GM19239 (cell line): ENCODE measurements around the gene CRIP2.

Source experiments
- DNase-seq: peaks from one replicate; pipeline ENCODE4 v3.0.0; 2011; ENCODE audit warnings: low spot score; ENCODE audit not compliant: insufficient read length
- FAIRE-seq: peaks from 2 replicates; lab custom pipeline; 2011; peaks lifted over from hg19 to GRCh38; lab: Jason Lieb, UNC

Gene CRIP2

DNA sequence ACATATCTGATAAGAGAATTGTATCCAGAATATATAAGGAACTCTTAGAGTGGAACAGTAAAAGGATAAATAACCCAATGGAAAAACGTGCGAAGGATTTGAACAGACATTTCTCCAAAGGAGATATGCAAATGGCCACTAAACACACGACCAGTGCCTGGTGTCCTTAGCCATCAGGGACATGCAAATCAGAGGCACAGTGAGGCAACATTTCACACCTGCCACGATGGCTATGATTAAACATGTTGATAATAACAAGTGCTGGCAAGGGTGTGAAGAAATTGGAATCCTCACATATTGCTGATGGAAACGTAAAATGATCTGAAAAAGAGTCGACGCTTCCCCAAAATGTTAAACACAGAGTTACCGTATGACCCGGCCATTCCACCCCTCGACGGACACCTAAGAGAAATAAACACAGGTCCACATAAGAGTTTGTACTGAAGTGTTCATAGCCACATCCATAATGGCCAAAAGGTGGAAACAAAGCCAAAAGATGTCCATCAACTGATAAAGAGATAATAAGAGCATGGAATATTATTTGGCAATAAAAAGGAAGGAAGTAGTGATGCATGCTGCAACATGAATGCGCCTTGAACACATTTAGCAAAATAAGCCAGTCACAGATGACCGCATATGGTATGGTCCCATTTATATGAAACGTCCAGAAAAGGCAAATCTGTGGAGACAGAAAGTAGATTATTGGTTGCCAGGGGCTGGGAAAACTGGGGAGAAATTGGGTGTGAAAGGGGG is 45.5 kb downstream of the CRIP2 start:
- no peak for DNase-seq
- no peak for FAIRE-seq

DNA sequence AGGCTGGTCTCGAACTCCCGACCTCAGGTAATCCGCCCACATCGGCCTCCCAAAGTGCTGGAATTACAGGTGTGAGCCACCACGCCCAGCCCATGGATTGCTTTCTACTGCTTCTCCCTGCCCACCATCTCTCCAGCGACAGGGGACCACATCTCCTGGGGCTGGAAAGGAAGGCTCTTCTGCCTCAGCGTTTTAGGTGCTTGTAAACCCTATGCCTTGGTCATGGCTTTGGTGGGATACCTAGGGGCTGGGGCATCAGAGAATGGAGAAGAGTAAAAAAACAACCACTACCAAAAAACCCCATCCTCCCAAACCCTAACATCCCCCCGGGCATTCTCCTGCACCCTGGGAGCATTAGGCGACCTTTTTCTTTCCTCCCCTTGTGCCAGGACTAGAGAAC is 50.7 kb downstream of the CRIP2 start:
- no peak for FAIRE-seq
- DNase-seq: no peak

DNA sequence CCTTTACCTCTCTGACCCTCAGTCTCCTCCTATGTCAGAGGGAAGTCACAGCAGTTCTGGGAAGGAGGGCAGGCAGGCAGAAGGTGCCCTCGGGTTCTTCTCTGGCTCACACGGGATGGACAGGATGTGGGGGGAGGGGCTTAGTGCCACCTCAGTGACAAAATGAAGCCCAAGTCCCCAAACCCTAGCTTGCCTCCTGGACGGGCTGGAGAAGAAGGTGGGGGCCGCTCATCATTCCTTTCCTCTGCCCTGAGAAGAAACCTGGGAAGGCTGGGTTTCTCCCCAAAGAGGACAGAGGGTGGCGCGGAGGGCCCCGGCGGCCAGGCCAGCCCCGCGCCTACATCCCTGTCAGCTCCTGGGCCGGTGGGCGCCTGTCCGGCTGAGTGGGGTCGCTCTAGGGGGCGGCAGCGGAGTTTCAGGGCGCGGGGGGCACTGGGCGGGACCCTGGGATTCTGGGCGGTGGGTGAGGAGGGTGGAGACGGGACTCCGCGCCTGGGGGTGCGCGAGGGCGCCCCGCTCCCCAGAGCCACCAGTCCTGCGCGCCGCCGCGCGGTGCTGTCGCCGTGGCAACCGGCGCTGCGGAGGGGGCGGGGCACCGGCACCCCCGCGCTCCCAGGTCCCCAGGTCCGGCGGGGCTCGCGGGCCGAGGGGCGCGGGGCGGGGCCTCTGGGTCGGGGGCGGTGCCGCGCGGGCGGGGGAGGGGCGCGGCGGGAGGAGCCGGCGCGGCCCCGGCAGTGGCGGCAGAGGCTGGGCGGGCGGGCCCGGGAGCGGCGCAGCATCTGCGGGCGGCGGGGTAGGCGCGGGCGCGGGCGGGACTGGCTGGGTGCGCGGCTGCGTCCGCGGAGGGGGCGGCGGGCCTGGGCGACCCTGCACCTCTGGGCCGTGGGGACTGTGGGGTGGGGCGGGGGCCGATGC is 51.5 kb downstream of the CRIP2 start, which contains the start of gene TMEM121:
Gene TMEM121, plus strand, starts transcription at position 723 of the 915 bp plus-strand sequence. CDS start 2,252 bp downstream, outside the sequence.
- FAIRE-seq (no peak), DNase-seq (no peak)

DNA sequence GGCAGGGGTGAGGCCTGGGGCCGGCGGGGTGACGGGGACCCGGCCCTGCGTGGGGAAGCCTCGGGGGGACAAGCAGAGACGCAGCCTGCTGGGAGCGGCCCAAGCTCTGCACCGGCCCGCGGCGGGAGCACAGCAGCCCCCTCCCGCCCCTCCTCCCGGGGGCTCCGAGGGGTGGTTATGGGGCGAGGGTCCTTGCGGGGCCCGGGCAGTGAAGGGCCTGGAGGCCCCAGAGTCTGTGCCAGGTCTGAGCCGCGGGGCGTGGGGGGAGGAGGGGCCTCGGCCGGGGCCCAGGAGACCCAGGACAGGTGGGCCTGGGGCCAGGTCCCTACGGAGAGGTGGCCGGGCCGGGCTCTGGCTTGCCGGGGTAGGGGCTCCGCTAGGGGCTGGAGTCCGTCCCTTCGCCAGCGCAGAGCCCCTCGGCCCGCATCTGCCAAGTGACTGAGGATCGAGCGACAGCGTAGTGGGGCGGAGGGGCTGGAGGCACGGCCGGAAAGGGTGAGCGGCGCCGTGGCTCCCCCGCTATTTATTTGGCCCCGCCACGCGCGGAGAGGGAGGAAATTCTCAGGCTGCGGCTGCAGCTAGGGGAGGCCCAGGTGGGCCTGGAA is 52.3 kb downstream of the CRIP2 start:
- FAIRE-seq (no peak), DNase-seq (no peak)

DNA sequence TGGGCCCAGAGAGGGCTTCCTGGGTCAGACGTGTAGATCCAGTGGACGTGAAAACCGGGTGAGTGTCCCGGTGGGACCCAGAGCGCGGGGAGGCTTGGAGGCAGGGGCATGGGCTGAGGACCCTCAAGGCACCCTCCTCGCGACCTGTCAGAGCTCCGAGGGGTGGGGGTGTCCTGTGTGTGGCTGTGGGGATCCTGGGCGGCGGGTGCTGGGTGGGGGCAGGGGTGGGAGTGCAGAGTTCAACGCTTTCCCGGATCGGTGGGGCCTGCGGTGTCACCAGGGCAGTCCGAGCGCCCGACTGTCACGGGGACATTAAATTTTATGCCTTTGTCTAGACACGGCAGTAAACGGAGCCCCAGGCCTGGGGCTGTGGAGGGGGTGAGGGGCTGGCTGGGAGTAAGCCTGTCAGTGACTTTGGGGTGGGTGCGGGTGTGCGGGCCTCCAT is 52.8 kb downstream of the CRIP2 start:
- no peak for DNase-seq
- no peak for FAIRE-seq

DNA sequence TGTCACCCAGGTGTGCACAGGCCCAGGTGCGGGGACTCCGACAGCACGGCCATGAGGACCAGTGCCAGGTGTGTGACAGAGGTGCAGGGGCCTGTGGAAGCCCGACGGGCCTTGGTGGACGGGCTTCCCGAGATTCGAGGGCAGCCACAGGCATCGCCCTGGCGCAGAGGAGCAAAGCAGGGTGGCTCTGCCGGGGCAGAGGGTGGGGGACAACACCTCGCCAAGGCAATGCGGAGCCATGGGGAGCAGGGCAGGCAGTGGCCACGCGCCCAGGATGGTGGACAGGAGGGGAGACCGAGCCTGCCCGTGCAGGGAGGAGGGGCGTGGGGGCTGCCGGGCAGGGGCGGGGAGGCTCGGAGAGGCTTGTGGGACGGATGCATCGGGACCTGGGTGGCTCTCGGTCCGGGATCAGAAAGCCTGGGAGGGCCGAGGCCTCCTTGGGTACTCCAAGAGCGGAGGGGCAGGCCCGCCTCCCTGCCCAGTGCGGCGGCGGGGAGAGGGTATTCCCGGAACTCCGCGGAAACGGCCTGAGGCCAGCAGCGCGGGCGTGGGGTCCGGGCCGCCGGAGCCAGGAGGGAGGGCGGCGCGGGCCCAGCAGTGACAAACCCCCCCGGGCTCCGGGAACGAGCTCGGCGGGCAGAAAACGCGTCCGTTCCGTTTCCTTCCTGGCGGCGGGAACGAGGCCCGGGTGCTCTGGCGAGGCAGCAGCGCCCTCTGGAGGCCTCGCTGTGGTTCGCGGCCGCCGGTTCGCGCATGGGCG is 53.4 kb downstream of the CRIP2 start:
- DNase-seq (peak; percentile 99), FAIRE-seq (peak; percentile 52)

DNA sequence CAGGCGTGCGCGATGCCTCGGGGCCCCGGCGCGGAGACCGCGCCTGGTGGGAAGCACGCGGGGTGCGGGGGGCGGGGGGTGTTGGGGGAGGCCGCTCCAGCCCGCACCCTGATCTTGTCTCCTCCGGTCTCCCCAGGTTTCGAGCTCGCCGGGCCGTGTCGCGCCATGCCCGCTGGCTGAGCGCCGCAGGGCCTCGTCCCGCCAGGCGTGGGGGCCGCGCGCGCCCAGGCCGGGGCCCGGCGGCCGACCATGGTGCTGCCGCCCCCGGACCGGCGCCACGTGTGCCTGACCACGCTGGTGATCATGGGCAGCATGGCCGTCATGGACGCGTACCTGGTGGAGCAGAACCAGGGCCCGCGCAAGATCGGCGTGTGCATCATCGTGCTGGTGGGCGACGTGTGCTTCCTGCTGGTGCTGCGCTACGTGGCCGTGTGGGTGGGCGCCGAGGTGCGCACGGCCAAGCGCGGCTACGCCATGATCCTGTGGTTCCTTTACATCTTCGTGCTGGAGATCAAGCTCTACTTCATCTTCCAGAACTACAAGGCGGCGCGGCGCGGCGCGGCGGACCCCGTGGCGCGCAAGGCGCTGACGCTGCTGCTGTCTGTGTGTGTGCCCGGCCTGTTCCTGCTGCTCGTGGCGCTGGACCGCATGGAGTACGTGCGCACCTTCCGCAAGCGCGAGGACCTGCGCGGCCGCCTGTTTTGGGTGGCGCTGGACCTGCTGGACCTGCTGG is 54.1 kb downstream of the CRIP2 start:
- DNase-seq (no peak), FAIRE-seq (no peak)

DNA sequence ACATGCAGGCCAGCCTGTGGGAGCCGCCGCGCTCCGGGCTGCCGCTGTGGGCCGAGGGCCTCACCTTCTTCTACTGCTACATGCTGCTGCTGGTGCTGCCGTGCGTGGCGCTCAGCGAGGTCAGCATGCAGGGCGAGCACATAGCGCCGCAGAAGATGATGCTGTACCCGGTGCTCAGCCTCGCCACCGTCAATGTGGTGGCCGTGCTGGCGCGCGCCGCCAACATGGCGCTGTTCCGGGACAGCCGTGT is 54.6 kb downstream of the CRIP2 start:
- DNase-seq (no peak), FAIRE-seq (no peak)
